ENCODE results near the gene ECSCR. TPM values are rescaled to one million over a fixed set of nuclear protein-coding genes. Genes with fewer than 3 reads are reported as not detected.

Gene ECSCR
- total RNA-seq, 4 donors from 2014 or later, result 19.2 to 68.9 (median 42.0) TPM

- no peak for DNase-seq
- intact Hi-C loops (cut with DNase I; ENCODE audit: low total_unique reads), result no loop called here
- H3K27me3 ChIP-seq, result no peaks in the 10 kb centered on the region
- TF ChIP-seq POLR2A (IDR thresholded peaks at IDR 0.05), result no peak
- TF ChIP-seq CTCF (IDR thresholded peaks at IDR 0.05), result no peak
- H3K4me1 ChIP-seq, result peaks cover 0 to 11% of the 10 kb centered on the region in 2 donors
- no peak overlapping the region for H3K27ac ChIP-seq
- no peaks in the 10 kb centered on the region for H3K36me3 ChIP-seq
- H3K4me3 ChIP-seq, result no peak overlapping the region
- H3K9me3 ChIP-seq, result no peaks in the 10 kb centered on the region
Measured at GRCh38 chr5:139406963-139407362, 55.6 kb downstream of the ECSCR start.

DNA sequence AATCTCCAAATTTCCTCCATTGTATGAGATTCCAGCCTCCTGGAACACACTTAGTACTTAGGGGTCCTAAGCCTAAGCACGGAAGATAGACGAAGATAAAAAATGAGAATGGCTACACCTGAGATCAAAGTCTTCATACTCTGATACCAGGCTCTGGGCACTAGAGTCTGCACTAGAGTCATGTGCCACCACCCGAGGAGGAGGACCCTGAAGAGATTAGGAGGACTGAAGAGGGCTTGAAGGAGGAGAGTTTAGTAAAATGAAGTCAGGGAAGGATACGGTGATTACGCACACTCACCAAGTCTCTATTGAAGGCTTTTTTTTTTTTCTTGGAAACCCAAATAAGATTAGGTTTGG is 58.1 kb downstream of the ECSCR start:
- H3K9me3 ChIP-seq, result no peaks in the 10 kb centered on the region
- peak overlapping the region; percentile 86 to 95 for H3K27ac ChIP-seq
- H3K4me3 ChIP-seq, result peak overlapping the region; percentile 35 to 37
- no peak for DNase-seq
- intact Hi-C loops (cut with DNase I; ENCODE audit: low total_unique reads), result no loop called here
- H3K27me3 ChIP-seq, result no peaks in the 10 kb centered on the region
- TF ChIP-seq POLR2A (IDR thresholded peaks at IDR 0.05), result no peak
- TF ChIP-seq CTCF (IDR thresholded peaks at IDR 0.05), result no peak
- H3K4me1 ChIP-seq, result peaks cover 0 to 3% of the 10 kb centered on the region in 2 donors
- H3K36me3 ChIP-seq, result no peaks in the 10 kb centered on the region

- no peaks in the 10 kb centered on the region for H3K27me3 ChIP-seq
- H3K9me3 ChIP-seq, result no peaks in the 10 kb centered on the region
- peak; percentile 97 to 98 for DNase-seq
- peak within 1 kb of the TSS; percentile 86 to 95 for H3K27ac ChIP-seq
- H3K4me1 ChIP-seq, result peaks cover 0 to 3% of the 10 kb centered on the region in 2 donors
- TF ChIP-seq CTCF (IDR thresholded peaks at IDR 0.05) (no peak), POLR2A (IDR thresholded peaks at IDR 0.05) (peak in 1 of 2 donors; percentile 28)
- intact Hi-C loops (cut with DNase I; ENCODE audit: low total_unique reads), result no loop called here
- H3K4me3 ChIP-seq, result peak within 1 kb of the TSS; percentile 35 to 37
- H3K36me3 ChIP-seq, result no peaks in the 10 kb centered on the region
Measured at GRCh38 chr5:139403787-139404483, 58.6 kb downstream of the ECSCR start, which contains the start of gene SPATA24. SPATA24 (minus strand) TSS chr5:139404089; CDS start chr5:139404060, 29 bp downstream.

- DNase-seq, result no peak
- Histone ChIP-seq H3K4me3 (peak overlapping the region; percentile 35 to 37), H3K27me3 (no peaks in the 10 kb centered on the region), H3K9me3 (no peaks in the 10 kb centered on the region), H3K4me1 (peaks cover 0 to 3% of the 10 kb centered on the region in 2 donors), H3K27ac (peak overlapping the region; percentile 86 to 95), H3K36me3 (no peaks in the 10 kb centered on the region)
- TF ChIP-seq CTCF (IDR thresholded peaks at IDR 0.05), result no peak
- no peak for TF ChIP-seq POLR2A (IDR thresholded peaks at IDR 0.05)
- intact Hi-C loops (cut with DNase I; ENCODE audit: low total_unique reads), result no loop called here
Measured at GRCh38 chr5:139403418-139403786, 59.1 kb downstream of the ECSCR start.

DNA sequence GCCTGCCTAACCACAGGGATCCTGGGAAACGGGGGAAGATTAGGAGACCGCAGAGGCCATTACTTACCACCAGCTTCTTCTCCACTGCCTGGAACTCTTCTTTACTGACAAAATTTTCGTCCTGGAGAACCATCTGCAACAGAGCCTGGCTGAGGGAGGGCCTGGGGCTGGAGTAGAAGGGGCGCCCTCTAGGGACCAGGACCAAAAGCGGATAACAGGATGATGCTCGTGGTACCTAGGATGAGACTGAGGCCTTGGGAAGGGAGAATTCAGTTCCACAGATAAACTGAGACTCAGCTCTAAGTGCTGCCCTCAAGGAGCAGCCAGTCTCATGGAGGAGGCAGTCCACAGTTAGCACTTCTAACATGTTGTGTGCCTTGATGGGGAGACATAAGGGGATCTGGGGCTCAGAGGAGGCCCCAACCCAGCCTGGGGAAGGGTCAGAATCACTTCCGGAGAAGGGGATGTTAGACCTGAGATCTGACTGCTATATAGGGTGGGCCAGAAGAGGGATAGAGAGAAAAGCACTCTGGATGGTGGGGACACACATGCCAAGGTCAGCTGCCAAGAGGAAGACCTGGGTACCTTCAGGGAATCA is 59.9 kb downstream of the ECSCR start:
- Histone ChIP-seq H3K4me3 (no peak overlapping the region), H3K27me3 (no peaks in the 10 kb centered on the region), H3K9me3 (no peaks in the 10 kb centered on the region), H3K27ac (peak overlapping the region; percentile 86 to 95), H3K36me3 (no peaks in the 10 kb centered on the region), H3K4me1 (peaks cover 0 to 3% of the 10 kb centered on the region in 2 donors)
- DNase-seq, result no peak
- TF ChIP-seq POLR2A (IDR thresholded peaks at IDR 0.05) (no peak), CTCF (IDR thresholded peaks at IDR 0.05) (no peak)
- intact Hi-C loops (cut with DNase I; ENCODE audit: low total_unique reads), result no loop called here
